Measurements from ENCODE around the gene FBLN2. TPM values are rescaled to one million over a fixed set of nuclear protein-coding genes. Genes with fewer than 3 reads are reported as not detected.
A peak's percentile ranks its signal among the peaks of the same experiment; 100 is the strongest.

Gene FBLN2
- total and polyA plus RNA-seq, 2 of the 13 experiments (the other 11 are each of a cell fraction or from before 2014, with no cell fraction given): not detected

- TF ChIP-seq HNF1B (CRISPR knock-in tag; IDR thresholded peaks at IDR 0.05): no peak
- TF ChIP-seq, protein P1, sequence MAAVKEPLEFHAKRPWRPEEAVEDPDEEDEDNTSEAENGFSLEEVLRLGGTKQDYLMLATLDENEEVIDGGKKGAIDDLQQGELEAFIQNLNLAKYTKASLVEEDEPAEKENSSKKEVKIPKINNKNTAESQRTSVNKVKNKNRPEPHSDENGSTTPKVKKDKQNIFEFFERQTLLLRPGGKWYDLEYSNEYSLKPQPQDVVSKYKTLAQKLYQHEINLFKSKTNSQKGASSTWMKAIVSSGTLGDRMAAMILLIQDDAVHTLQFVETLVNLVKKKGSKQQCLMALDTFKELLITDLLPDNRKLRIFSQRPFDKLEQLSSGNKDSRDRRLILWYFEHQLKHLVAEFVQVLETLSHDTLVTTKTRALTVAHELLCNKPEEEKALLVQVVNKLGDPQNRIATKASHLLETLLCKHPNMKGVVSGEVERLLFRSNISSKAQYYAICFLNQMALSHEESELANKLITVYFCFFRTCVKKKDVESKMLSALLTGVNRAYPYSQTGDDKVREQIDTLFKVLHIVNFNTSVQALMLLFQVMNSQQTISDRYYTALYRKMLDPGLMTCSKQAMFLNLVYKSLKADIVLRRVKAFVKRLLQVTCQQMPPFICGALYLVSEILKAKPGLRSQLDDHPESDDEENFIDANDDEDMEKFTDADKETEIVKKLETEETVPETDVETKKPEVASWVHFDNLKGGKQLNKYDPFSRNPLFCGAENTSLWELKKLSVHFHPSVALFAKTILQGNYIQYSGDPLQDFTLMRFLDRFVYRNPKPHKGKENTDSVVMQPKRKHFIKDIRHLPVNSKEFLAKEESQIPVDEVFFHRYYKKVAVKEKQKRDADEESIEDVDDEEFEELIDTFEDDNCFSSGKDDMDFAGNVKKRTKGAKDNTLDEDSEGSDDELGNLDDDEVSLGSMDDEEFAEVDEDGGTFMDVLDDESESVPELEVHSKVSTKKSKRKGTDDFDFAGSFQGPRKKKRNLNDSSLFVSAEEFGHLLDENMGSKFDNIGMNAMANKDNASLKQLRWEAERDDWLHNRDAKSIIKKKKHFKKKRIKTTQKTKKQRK (IDR thresholded peaks at IDR 0.05; ENCODE audit: low read length): no peak
- no peak for TF ChIP-seq ZFYVE20 (CRISPR knock-in tag; IDR thresholded peaks at IDR 0.05; ENCODE audit: borderline replicate concordance, low read depth)
- no peak for TF ChIP-seq HNRNPL (IDR thresholded peaks at IDR 0.05; ENCODE audit: low read depth, low read length)
- TF ChIP-seq BHLHE40 (IDR thresholded peaks at IDR 0.05; ENCODE audit: low read length): peak; percentile 60
- peak; percentile 35; the same call in 1 of the 2 replicates for TF ChIP-seq GABPB1 (CRISPR knock-in tag; IDR thresholded peaks at IDR 0.05)
- TF ChIP-seq KLF11 (CRISPR knock-in tag; IDR thresholded peaks at IDR 0.05): no peak
- no peak for TF ChIP-seq RBAK (CRISPR knock-in tag; IDR thresholded peaks at IDR 0.05)
- no peak for TF ChIP-seq HNRNPUL1 (IDR thresholded peaks at IDR 0.05; ENCODE audit: low read depth, low read length)
- TF ChIP-seq TRIM24 (CRISPR knock-in tag; IDR thresholded peaks at IDR 0.05): no peak
- TF ChIP-seq FOXA1 (IDR thresholded peaks at IDR 0.05): no peak
- no peak for TF ChIP-seq FOXA1 (CRISPR knock-in tag; IDR thresholded peaks at IDR 0.05)
- TF ChIP-seq ZNF225 (CRISPR knock-in tag; IDR thresholded peaks at IDR 0.05): no peak
- no peak for TF ChIP-seq MAZ (IDR thresholded peaks at IDR 0.05; ENCODE audit: borderline replicate concordance, low read depth, low read length)
- TF ChIP-seq MAZ (CRISPR knock-in tag; IDR thresholded peaks at IDR 0.05; ENCODE audit: low read depth): no peak
- TF ChIP-seq IKZF1 (IDR thresholded peaks at IDR 0.05): no peak
- TF ChIP-seq KLF15 (CRISPR knock-in tag; IDR thresholded peaks at IDR 0.05; ENCODE audit: borderline replicate concordance): no peak
- no peak for TF ChIP-seq HCFC1 (IDR thresholded peaks at IDR 0.05; ENCODE audit: low read depth, low read length)
- 0 out of 2 replicates have a peak, but pooled peaks have one; percentile 25 for TF ChIP-seq MYC (CRISPR knock-in tag; IDR thresholded peaks at IDR 0.05; ENCODE audit: borderline replicate concordance)
- TF ChIP-seq MBNL3 (CRISPR knock-in tag; conservative IDR thresholded peaks at IDR 0.05): no peak
- TF ChIP-seq HMG20A (CRISPR knock-in tag; IDR thresholded peaks at IDR 0.05; ENCODE audit: borderline replicate concordance): no peak
- no peak for TF ChIP-seq NFKBIZ (CRISPR knock-in tag; IDR thresholded peaks at IDR 0.05)
- no peak for TF ChIP-seq MLLT10 (CRISPR knock-in tag; IDR thresholded peaks at IDR 0.05)
- peak; percentile 67 for TF ChIP-seq SMC3 (IDR thresholded peaks at IDR 0.05; ENCODE audit: low read length)
- TF ChIP-seq, protein P2, sequence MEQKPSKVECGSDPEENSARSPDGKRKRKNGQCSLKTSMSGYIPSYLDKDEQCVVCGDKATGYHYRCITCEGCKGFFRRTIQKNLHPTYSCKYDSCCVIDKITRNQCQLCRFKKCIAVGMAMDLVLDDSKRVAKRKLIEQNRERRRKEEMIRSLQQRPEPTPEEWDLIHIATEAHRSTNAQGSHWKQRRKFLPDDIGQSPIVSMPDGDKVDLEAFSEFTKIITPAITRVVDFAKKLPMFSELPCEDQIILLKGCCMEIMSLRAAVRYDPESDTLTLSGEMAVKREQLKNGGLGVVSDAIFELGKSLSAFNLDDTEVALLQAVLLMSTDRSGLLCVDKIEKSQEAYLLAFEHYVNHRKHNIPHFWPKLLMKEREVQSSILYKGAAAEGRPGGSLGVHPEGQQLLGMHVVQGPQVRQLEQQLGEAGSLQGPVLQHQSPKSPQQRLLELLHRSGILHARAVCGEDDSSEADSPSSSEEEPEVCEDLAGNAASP (CRISPR knock-in tag; IDR thresholded peaks at IDR 0.05; ENCODE audit: borderline replicate concordance): peak; percentile 21; the same call in 1 of the 2 replicates
- TF ChIP-seq ZFP90 (CRISPR knock-in tag; IDR thresholded peaks at IDR 0.05; ENCODE audit: borderline replicate concordance): no peak
Observed at GRCh38 chr3:13648060-13649001, 99.4 kb downstream of the FBLN2 start (continued).

Measured in HepG2 (cell line).